HG02642 (cell line): ENCODE results near the gene CAMK1G.

Experiments used
- ATAC-seq: cut with Tn5 transposase; IDR thresholded peaks from one replicate; pipeline ENCODE4 v1.9.1; 2021; ENCODE audit warnings: mild to moderate bottlenecking; ENCODE audit not compliant: unreplicated experiment, poor library complexity

The CAMK1G gene

DNA sequence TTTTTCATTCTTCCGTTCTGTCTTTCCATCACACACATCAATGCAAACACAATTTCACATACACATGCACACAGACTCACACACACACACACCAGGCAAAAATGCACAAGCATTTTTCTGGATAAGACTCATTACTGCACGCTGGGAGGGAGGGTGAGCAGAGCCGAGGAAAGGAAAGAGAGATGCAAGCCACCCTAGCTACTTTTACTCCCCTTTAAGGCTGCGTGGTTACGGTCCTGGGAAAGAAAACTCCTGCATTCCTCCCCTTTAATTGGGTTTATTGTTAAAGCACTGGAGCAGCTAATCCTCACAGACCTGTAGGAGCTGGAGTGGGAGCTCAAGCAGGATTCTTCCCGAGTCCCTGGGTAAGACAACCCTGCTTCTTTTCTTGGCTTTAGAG is at the start of gene CAMK1G:
TSS of gene CAMK1G (plus strand) at position 307 of the 400 bp plus-strand sequence. CDS start 11,270 bp downstream, outside the sequence.
- ATAC-seq, result no peak

DNA sequence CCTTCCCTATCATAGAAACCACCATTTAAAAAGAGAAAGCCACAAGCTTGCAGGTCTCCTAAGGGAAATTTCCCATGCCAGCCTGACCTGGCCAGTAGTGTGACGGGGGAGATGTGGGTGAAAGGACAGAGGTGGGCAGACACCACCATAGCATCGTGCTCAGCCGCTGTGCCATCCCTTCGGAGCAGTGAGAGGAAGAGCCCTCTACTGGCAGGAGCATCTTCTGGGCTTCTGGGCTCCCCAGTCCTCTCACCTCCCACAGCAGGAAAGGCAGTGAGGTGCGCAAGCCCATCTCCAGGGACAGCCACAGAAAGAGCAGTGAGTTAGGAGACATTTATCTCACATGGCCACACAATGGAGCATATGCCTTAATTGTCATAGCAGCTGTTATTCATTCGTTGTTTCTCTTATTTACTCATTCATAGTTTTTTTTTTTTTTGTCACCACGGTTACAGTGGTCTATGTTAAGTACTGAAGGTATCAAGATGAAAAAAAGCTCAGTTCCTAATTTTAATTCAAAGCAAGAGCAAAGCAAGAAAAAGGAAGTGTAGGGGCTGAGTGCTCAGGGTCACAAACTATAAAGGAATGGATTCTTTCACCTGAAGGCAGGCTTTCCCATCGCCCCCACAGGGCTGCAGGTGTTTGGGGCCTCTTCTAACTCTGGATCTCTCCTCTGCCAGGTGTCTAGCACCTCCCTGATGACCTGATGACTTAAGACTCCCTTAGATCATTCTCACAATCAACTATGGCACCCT is 48.8 kb upstream of the CAMK1G start:
- no peak for ATAC-seq

DNA sequence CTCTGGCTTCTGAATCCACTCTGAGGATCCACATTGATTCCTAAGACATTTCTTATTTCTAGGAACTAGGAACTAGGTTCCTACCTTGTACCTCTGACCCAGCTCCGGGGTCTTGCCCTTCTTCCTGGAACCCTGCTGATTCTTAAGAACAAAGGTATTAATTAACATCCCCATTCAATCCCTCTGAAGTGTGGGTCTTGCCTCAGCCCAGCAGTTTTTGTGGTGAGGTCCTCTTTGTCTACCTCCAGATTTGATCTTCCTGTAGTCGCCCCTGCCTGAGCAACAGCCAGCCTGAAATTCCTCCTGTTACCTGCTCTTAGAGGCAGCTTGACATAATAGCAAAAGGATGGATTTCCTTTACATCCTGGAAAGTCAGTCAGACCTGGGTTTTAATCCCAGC is 46.7 kb upstream of the CAMK1G start:
- no peak for ATAC-seq

- no peak for ATAC-seq
Measured at GRCh38 chr1:209537336-209538114, 46.0 kb upstream of the CAMK1G start.

GRCh38 chr1:209539576-209539975 is 43.9 kb upstream of the CAMK1G start:
- ATAC-seq, result no peak

GRCh38 chr1:209542585-209542984 is 40.9 kb upstream of the CAMK1G start:
- ATAC-seq, result no peak

DNA sequence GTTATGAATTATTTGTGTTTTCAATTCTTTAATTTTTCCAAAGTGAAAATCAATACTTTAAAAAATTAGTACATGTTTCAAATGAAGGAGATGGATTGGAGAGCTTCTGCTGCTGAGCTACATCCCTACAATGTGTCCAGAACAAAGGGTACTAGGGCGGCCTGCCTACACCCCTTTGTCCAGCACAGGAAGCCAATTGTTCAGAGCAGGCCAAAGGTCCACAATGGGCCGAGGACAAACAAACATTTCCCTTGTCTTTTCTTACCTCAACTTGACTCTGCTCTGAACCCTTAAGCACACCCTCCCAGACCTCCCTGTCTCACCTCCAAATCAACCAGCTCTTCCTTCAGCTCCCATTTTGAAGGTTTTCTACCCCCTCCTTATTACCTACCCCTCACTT is 39.4 kb upstream of the CAMK1G start:
- ATAC-seq, result no peak

DNA sequence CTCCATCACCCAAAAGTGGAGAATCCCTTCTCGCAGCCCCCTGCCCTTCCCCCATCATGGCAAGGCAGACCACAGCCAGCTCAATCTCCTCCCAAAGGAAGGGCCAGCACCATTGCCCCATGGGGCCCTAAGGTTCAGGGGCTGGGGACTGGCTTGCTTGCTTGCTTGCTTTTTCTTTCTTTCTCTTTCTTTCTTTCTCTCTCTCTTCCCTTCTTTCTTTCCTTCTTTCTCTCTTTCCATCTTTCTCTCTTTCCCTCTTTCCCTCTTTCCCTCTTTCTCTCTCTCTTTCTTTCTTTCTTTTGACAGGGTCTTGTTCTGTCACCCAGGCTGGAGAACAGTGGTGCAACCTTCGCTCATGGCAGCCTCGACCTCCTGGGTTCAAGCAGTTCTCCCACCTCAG is 38.1 kb upstream of the CAMK1G start:
- no peak for ATAC-seq

DNA sequence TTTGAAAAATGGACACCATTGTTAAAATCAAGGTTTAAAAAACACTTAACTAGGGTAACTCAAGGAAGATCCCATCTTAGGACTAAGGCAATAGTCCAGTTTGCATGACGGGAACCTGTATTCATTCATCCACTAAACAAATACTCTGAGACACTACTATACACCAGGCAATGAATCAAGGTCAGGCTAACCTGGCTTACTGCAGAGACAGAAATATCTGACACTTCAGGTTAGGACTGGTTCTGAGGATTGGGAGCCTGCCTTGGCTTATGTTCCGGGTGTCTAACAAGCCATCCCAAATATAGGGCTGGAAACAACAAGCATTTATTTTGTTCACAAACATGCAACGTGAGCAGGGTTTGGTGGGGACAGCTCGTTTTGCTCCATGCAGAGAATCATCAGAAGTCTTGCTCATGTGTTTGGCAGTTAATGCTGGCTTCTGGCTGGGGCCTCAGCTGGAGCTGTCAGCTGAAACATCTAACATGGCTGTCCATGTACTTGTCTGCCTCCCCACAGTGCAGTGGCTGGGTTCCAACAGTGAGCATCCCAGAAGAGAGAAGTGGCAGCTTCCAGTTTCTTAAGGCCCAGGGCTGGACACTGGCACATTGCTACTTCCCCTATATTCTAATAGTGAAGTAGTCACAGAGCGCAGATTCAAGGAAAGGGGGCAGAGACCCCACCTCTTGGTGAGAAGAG is 37.0 kb upstream of the CAMK1G start:
- no peak for ATAC-seq

DNA sequence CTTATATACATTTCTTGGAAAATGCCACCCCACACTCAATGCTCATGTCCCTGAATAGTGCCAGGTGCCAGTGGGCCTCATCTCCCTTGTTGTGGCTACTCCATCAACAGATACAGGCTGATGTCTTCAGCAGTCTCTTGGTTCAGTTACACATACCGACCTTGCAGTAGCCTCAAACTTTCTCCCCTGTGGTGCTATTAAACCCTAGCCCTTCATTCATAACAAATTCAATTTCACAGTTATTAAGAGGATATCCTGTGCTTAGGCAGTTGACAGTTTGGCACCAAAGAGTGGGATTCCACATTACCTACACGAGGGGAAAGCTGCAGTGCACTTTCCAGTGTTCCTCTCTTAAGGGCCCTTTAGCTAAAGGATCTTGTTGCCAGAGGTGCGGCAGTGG is 35.9 kb upstream of the CAMK1G start:
- ATAC-seq, result no peak

DNA sequence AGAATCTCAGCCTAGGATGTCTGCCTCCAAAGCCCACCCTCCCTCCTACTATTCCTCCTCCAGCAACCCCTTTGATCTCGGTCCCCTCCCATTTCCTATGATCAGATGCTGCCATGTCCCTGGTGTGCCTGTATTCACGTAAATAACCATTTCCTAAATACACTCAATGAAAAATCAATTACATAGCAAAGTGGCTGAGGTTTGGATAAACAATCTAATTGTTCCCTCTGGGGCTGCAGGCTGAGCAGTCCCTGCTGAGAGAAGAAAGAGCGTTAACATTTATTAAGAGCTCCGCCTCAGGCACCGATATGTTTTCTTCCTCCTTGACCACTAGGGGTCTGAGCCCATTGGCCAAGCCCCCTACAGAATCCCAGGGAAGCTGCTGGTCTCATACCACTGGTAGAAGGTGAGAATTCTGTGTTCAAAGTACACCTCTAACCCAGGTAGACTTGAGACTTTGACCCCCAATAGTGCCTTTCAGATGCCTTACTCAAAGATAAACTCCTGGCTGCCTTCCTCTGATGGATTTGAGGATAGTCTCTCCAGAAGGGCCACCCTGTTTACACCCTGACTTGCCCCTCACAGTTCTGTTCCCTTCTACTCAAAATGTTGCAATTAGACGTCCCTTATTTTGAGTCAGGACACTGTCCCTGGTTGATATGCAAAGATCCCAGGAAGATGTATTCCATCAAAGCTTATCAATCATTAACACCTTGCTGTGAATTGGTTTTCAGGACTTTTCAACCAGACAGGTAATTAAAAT is 33.9 kb upstream of the CAMK1G start:
- ATAC-seq, result no peak

DNA sequence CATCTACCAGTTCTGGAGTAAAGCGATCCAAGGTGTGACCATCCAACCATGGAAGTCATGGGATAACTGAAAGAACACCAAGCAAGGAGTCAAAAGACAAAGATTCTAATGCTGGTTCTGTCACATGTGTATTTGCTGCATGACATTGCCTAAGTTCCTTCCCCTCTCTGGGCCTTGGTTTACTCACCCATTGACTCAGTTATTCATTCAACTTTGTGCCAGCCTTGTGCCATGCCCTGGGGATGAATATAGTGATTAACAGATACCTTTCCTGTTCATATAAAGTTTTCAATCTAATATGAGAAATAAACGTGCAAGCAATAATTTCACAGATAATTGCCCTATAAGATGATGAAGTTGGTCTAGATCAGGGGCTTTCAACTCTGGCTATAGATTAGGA is 33.0 kb upstream of the CAMK1G start:
- no peak for ATAC-seq

DNA sequence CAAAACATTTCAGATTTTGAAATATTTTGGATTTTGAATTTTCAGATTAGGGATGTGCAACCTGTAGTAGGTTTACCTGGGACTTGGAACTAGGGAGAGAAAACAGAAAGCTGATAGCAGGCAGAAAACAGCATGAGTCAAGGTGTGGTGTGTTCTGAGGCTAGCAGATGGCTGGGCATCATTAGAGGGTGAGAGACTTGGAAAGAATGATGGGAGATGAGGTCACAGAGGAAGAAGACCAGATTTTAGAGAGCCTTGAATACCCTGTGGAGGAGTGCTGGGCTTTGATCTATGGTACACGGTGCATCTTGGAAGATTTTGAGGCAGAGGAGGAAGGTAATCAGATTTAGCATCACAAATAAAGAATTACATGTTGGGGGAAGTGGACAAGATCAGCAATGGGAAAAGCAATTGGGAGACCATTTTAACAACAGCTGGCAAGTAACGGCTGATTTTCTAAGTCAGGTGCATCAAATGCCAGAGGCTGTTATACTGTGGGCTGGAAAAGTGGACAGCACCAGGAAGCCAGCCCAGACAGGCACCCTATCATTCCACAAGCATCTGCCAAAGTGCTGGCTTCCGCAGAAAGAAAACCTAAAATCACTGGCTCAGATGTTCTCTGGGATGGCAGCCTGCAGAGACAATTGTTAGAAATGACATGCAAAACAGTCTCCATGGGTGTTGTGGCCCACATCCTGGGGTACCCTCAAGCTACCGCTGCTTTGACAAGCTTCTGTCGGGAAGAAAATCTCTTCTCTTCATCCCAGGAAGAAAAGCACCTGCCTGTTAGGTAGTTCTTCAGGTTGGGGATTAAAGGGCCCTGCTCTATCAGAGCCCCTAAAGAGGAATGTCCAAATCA is 30.9 kb upstream of the CAMK1G start:
- no peak for ATAC-seq

- ATAC-seq, result no peak
Measured at GRCh38 chr1:209554761-209555611, 28.5 kb upstream of the CAMK1G start.

- ATAC-seq, result no peak
Measured at GRCh38 chr1:209556162-209556690, 27.3 kb upstream of the CAMK1G start.

GRCh38 chr1:209557221-209557620 is 26.3 kb upstream of the CAMK1G start:
- ATAC-seq, result no peak

GRCh38 chr1:209560529-209560928 is 23.0 kb upstream of the CAMK1G start:
- no peak for ATAC-seq

DNA sequence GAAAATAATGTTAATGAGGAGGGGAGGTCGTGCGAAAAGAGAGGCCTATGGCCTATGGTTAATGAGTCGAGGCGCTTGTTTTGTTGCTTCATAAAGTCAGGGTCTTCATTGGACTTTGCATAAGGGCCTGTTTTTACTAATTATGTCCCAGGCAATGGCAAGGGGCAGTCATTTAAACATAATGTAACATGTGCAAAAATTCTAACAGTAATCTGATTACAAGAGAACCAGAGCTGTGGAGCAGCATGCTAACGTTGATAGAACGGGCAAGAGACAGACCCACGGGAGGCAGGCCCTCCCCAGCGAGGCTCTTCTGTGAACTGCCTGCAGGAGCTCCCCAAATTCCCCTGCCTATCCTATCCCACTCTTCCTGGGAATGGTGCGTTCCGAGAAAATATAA is 22.6 kb upstream of the CAMK1G start:
- no peak for ATAC-seq
